Gastroesophageal sphincter (tissue), 3 donors: Measurements from ENCODE around the gene ERF.

Experiments used
- POLR2AphosphoS5 ChIP-seq: sonication (generic); formaldehyde crosslinking; IDR thresholded peaks from one replicate; pipeline ENCODE4 v1.6.1; 2017; ENCODE audit warnings: antibody characterized with exemption
- TF ChIP-seq, protein P1 (sequence below), 4 experiments: fragments of 200-600 bp in 2 of 4; fragments of 450-650 bp in 2 of 4; sonication (generic) in 1 of 4; IDR thresholded peaks; one replicate each; pipeline ENCODE4 v1.5.1; 2017 to 2019; ENCODE audit warnings: antibody characterized with exemption in 4 of 4, mild to moderate bottlenecking in 2 of 4, moderate library complexity in 2 of 4

DNA sequence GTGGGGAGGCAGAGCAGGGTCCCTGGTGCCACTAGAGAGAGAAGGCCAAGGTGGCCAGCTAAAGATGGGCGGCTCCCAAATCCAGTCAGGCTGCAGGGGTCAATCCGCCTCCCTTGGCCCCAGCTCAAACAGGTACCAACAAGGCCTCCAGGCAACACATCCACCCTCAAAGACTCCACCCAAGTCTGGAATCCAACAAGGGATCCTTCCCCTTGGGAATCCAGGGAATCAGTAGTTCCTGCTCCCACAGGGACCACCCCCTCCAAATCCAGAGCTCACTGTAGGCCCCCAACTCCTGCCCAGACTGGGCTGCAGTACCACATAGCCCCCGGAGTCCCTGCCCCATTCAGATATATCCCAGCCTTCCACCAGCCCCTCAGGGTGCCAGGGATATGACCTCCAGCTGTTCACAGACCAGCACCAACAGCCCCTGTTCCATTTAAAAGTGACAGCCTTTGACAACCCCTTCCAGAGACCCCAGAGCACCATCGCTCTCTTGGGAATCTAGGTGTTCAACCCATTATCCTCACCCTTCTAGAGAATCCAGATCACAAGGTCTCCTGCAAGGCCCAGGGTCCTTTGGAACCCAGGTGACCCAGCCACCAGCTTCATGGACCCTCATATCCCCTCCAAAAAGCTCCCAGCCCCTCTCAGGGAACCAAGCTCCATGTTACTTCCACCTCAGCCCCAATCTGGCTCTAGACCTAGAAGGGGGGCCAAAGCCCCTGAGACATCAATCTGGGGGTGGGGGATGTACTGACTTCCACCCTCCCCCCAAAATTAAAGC lies 3.2 kb downstream of the ERF start:
- no peak for TF ChIP-seq POLR2AphosphoS5
- TF ChIP-seq, protein P1, sequence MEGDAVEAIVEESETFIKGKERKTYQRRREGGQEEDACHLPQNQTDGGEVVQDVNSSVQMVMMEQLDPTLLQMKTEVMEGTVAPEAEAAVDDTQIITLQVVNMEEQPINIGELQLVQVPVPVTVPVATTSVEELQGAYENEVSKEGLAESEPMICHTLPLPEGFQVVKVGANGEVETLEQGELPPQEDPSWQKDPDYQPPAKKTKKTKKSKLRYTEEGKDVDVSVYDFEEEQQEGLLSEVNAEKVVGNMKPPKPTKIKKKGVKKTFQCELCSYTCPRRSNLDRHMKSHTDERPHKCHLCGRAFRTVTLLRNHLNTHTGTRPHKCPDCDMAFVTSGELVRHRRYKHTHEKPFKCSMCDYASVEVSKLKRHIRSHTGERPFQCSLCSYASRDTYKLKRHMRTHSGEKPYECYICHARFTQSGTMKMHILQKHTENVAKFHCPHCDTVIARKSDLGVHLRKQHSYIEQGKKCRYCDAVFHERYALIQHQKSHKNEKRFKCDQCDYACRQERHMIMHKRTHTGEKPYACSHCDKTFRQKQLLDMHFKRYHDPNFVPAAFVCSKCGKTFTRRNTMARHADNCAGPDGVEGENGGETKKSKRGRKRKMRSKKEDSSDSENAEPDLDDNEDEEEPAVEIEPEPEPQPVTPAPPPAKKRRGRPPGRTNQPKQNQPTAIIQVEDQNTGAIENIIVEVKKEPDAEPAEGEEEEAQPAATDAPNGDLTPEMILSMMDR (IDR thresholded peaks at IDR 0.05), result no peak
